H1 (cell line): ENCODE data around the gene TIE1. TPM values are rescaled to one million over a fixed set of nuclear protein-coding genes. Genes with fewer than 3 reads are reported as not detected.

Source experiments
- CTCF ChIA-PET: fragments of 300-600 bp; sonication (Branson Sonifier 250); formaldehyde crosslinking; loops from one replicate; lab custom pipeline; 2021; ENCODE audit not compliant: partially characterized antibody; lab: Charles Lee
- POLR2A ChIA-PET: fragments of 300-600 bp; sonication (Branson Sonifier 250); formaldehyde crosslinking; loops from one replicate; lab custom pipeline; 2021; ENCODE audit warnings: inconsistent platforms; ENCODE audit not compliant: partially characterized antibody; lab: Charles Lee
- DNase-seq, 2 experiments: peaks; one replicate each; pipeline versions ENCODE4 v3.0.0 to v3.0.0-alpha.2; 2010 to 2022; ENCODE audit warnings: low spot score in 2 of 2, low read depth in 1 of 2, mixed read lengths in 1 of 2
- FAIRE-seq: peaks from 2 replicates; lab custom pipeline; 2011; peaks lifted over from hg19 to GRCh38; lab: Jason Lieb, UNC
- H2AFZ ChIP-seq: 2 replicates; pipeline ENCODE4 v1.8.1; 2012; ENCODE audit warnings: low read length, inconsistent platforms
- H2AK5ac ChIP-seq: 2 replicates; pipeline ENCODE4 v1.6.1; 2013; ENCODE audit warnings: low read depth, low read length
- H2BK120ac ChIP-seq: replicated peaks from 2 replicates; pipeline ENCODE3; 2013; ENCODE audit warnings: low read depth, low read length, inconsistent platforms
- H2BK12ac ChIP-seq: 2 replicates; pipeline ENCODE4 v1.6.1; 2013; ENCODE audit warnings: low read depth, low read length
- H2BK15ac ChIP-seq: 2 replicates; pipeline ENCODE4 v1.6.1; 2013; ENCODE audit warnings: low read length
- H2BK20ac ChIP-seq: 2 replicates; pipeline ENCODE4 v1.6.1; 2013; ENCODE audit warnings: low read length
- H2BK5ac ChIP-seq: 2 replicates; pipeline ENCODE4 v1.6.1; 2013; ENCODE audit warnings: low read depth, low read length
- H3K14ac ChIP-seq: 2 replicates; pipeline ENCODE4 v1.6.1; 2013; ENCODE audit warnings: inconsistent platforms; ENCODE audit not compliant: insufficient read length
- H3K18ac ChIP-seq: 2 replicates; pipeline ENCODE4 v1.6.1; 2013; ENCODE audit warnings: low read length; ENCODE audit errors: extremely low read depth
- H3K23ac ChIP-seq: 2 replicates; pipeline ENCODE4 v1.6.1; 2013; ENCODE audit warnings: inconsistent platforms; ENCODE audit not compliant: insufficient read length
- H3K23me2 ChIP-seq: 2 replicates; pipeline ENCODE4 v1.6.1; 2013; ENCODE audit warnings: low read depth, low read length
- H3K27ac ChIP-seq: 2 replicates; pipeline ENCODE4 v1.6.1; 2011; ENCODE audit warnings: low read depth, low read length, inconsistent platforms
- H3K27me3 ChIP-seq, 4 experiments: replicated peaks in 1 of 4; 1 replicate in 1 of 4; 2 replicates in 3 of 4; pipeline versions ENCODE4 v1.6.1 to v1.8.1; 2011 to 2013; ENCODE audit warnings: low read length in 3 of 4, mild to moderate bottlenecking in 3 of 4, inconsistent platforms in 2 of 4, mixed read lengths in 2 of 4, moderate library complexity in 1 of 4; ENCODE audit not compliant: control insufficient read depth in 3 of 4, insufficient read depth in 3 of 4; ENCODE audit errors: extremely low read depth in 1 of 4
- H3K36me3 ChIP-seq, 4 experiments: 2 replicates each; pipeline versions ENCODE4 v1.6.1 to v1.8.1; 2011 to 2013; ENCODE audit warnings: mild to moderate bottlenecking in 4 of 4, low read length in 3 of 4, moderate library complexity in 2 of 4, control low read depth in 1 of 4, inconsistent platforms in 1 of 4; ENCODE audit not compliant: insufficient read depth in 4 of 4, control insufficient read depth in 2 of 4
- H3K4ac ChIP-seq: replicated peaks from 2 replicates; pipeline ENCODE3; 2013; ENCODE audit warnings: low read length, low read depth, mixed read lengths, inconsistent platforms; ENCODE audit not compliant: insufficient read length
- H3K4me1 ChIP-seq, 4 experiments: replicated peaks in 1 of 4; 1 replicate in 1 of 4; 2 replicates in 3 of 4; pipeline versions ENCODE4 v1.6.1 to v1.8.1; 2011 to 2013; ENCODE audit warnings: low read length in 3 of 4, inconsistent platforms in 2 of 4, mixed read lengths in 1 of 4; ENCODE audit not compliant: insufficient read depth in 4 of 4, control insufficient read depth in 3 of 4
- H3K4me2 ChIP-seq, 2 experiments: 2 replicates each; pipeline versions ENCODE4 v1.6.1 to v1.8.1; 2011 to 2013; ENCODE audit warnings: low read depth in 2 of 2, low read length in 2 of 2, control low read depth in 1 of 2, inconsistent platforms in 1 of 2, mild to moderate bottlenecking in 1 of 2; ENCODE audit not compliant: insufficient read depth in 1 of 2
- H3K4me3 ChIP-seq, 4 experiments: fragments of 200-600, 300-600 bp in 1 of 4; sonication (generic), shearing (Covaris generic), sonication (Bioruptor Twin) in 1 of 4; 2 replicates each; pipeline versions ENCODE4 v1.5.1 to v1.8.1; 2011 to 2016; ENCODE audit warnings: low read length in 4 of 4, low read depth in 3 of 4, control low read depth in 2 of 4, inconsistent platforms in 2 of 4, mild to moderate bottlenecking in 2 of 4, mixed read lengths in 1 of 4, moderate library complexity in 1 of 4; ENCODE audit not compliant: insufficient read depth in 2 of 4; ENCODE audit errors: extremely low read depth in 1 of 4
- H3K56ac ChIP-seq: replicated peaks from 2 replicates; pipeline ENCODE3; 2013; ENCODE audit warnings: low read depth, mild to moderate bottlenecking, mixed read lengths, low read length, inconsistent platforms; ENCODE audit not compliant: insufficient read length
- H3K79me1 ChIP-seq: 2 replicates; pipeline ENCODE4 v1.6.1; 2013; ENCODE audit warnings: low read depth, low read length, control low read depth
- H3K79me2 ChIP-seq, 2 experiments: 2 replicates each; pipeline versions ENCODE4 v1.6.1 to v1.8.1; 2012 to 2013; ENCODE audit warnings: low read length in 2 of 2, mild to moderate bottlenecking in 2 of 2, inconsistent platforms in 1 of 2; ENCODE audit not compliant: insufficient read depth in 2 of 2, control insufficient read depth in 1 of 2
- H3K9ac ChIP-seq, 4 experiments: replicated peaks in 1 of 4; 1 replicate in 1 of 4; 2 replicates in 3 of 4; pipeline versions ENCODE4 v1.6.1 to v1.8.1; 2011 to 2013; ENCODE audit warnings: low read depth in 3 of 4, low read length in 3 of 4, control low read depth in 2 of 4, mild to moderate bottlenecking in 2 of 4, moderate library complexity in 2 of 4, inconsistent platforms in 1 of 4; ENCODE audit errors: extremely low read depth in 1 of 4
- H3K9me3 ChIP-seq, 2 experiments: 2 replicates each; pipeline versions ENCODE4 v1.6.1 to v1.8.1; 2012 to 2013; ENCODE audit warnings: mild to moderate bottlenecking in 2 of 2, moderate library complexity in 2 of 2, control low read depth in 1 of 2, inconsistent platforms in 1 of 2, low read depth in 1 of 2, low read length in 1 of 2, mixed read lengths in 1 of 2; ENCODE audit not compliant: insufficient read depth in 2 of 2
- H4K20me1 ChIP-seq, 2 experiments: replicated peaks in 1 of 2; 2 replicates each; pipeline versions ENCODE3 to v1.8.1; 2011 to 2013; ENCODE audit warnings: inconsistent platforms in 2 of 2, low read length in 2 of 2, mild to moderate bottlenecking in 1 of 2; ENCODE audit not compliant: insufficient read depth in 2 of 2, control insufficient read depth in 1 of 2
- H4K5ac ChIP-seq: 2 replicates; pipeline ENCODE4 v1.6.1; 2013; ENCODE audit warnings: low read length, low read depth, mixed read lengths, inconsistent platforms; ENCODE audit not compliant: insufficient read length
- H4K8ac ChIP-seq: 2 replicates; pipeline ENCODE4 v1.8.0; 2013; ENCODE audit warnings: mild to moderate bottlenecking, moderate library complexity, low read length, inconsistent platforms; ENCODE audit not compliant: insufficient read depth; ENCODE audit errors: extremely low read depth
- H4K91ac ChIP-seq: replicated peaks from 2 replicates; pipeline ENCODE3; 2013; ENCODE audit warnings: low read length, mixed read lengths, inconsistent platforms; ENCODE audit not compliant: insufficient read length
- CEBPB ChIP-seq: IDR thresholded peaks from 2 replicates; pipeline ENCODE4 v1.6.1; 2012; ENCODE audit warnings: low read depth, low read length
- EZH2 ChIP-seq: fragments of 200-600 bp; sonication (generic); IDR thresholded peaks from 2 replicates; pipeline ENCODE4 v1.7.1; 2012; ENCODE audit warnings: low read depth, mild to moderate bottlenecking, moderate library complexity, low read length, inconsistent platforms; ENCODE audit not compliant: severe bottlenecking
- HDAC2 ChIP-seq, 2 experiments: fragments of 300-600 bp in 1 of 2; sonication (generic) in 1 of 2; IDR thresholded peaks; 2 replicates each; pipeline ENCODE4 v1.6.1; 2011 to 2012; ENCODE audit warnings: low read depth in 2 of 2, low read length in 2 of 2, mild to moderate bottlenecking in 2 of 2, moderate library complexity in 2 of 2, borderline replicate concordance in 1 of 2, inconsistent platforms in 1 of 2
- RAD21 ChIP-seq, 2 experiments: IDR thresholded peaks in 1 of 2; conservative IDR thresholded peaks in 1 of 2; 2 replicates each; pipeline ENCODE4 v1.6.1; 2011; ENCODE audit warnings: low read depth in 2 of 2, low read length in 2 of 2, improper control_type of control experiment in 1 of 2, inconsistent platforms in 1 of 2, mild to moderate bottlenecking in 1 of 2, moderate library complexity in 1 of 2
- WGBS, 2 experiments: shearing (Covaris generic) in 1 of 2; methylation state at CpG; one replicate each; pipeline versions ENCODE4 v1.1.6 to v1.1.7; 2013 to 2015; ENCODE audit warnings: low lambda C conversion rate in 2 of 2, mixed read lengths in 2 of 2, inconsistent platforms in 1 of 2, low coverage in 1 of 2, missing lambda C conversion rate in 1 of 2; ENCODE audit not compliant: insufficient replicate concordance in 2 of 2, insufficient coverage in 1 of 2, insufficient read length in 1 of 2; ENCODE audit errors: extremely low coverage in 1 of 2, missing lambda C conversion rate in 1 of 2; 5-methylcytosine and 5-hydroxymethylcytosine counted together
- polyA plus RNA-seq, 7 experiments: library from polyadenylated mRNA; depleted of rRNA in 3 of 7; stranded (reverse) in 5 of 7; unstranded in 2 of 7; fragments of >200 nt in 5 of 7; fragments of 200-250 nt in 2 of 7; gene quantifications; 1 replicate in 5 of 7; 2 replicates in 1 of 7; 4 replicates in 1 of 7; pipeline versions ENCODE4 v1.2.1 to v1.2.3, GENCODE V29; 2011 to 2013; ENCODE audit warnings: missing spikeins in 2 of 7, mixed read lengths in 2 of 7
- total RNA-seq: library from RNA; stranded (reverse); fragmentation: NEBNext Ultra II Directional; extraction: Animal tissue kit (Norgen Biotek cat#: 25700); gene quantifications from 2 replicates; pipeline ENCODE4 v1.2.1, GENCODE V29; 2021

TIE1 gene
- total and polyA plus RNA-seq, 2 of the 8 experiments (the other 6 are each of a cell fraction or from before 2014, with no cell fraction given) = 0.74 to 2.2 TPM

DNA sequence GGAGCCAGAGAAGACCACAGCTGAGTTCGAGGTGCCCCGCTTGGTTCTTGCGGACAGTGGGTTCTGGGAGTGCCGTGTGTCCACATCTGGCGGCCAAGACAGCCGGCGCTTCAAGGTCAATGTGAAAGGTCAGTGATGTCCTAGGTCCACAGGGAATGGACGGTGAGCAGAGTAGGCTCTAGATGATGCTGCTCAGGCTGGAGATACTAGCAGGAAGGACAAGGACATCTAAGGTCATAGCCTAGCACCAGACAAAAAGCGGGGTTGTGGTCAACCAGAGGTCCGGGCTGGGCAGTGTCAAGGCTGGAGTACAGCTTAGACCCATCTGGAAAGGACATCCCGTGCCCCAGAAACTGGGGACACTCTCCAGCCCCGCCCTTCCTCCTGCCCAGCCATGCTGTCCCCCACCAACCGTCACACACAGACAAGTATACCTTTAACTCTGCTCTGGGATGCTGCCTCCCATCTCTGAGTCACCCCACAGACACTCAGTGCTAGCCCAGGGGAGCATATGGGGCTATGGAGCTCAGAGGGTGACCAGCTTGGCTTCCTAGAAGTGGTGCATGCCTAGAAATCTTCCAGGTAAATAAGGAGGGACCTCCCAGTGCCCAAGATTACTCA lies 8.7 kb downstream of the TIE1 start:
- no peak overlapping the region for H3K56ac ChIP-seq
- H3K27me3 ChIP-seq = no peaks in the 10 kb centered on the region; a peak in 1 of 7 replicates
- TF ChIP-seq CEBPB (no peak), EZH2 (no peak), HDAC2 (IDR thresholded peaks at IDR 0.05; ENCODE audit: borderline replicate concordance in 1 of 2, low read depth in 2 of 2, low read length in 2 of 2) (no peak), RAD21 (IDR thresholded peaks at IDR 0.05 in 1 of 2, conservative IDR thresholded peaks at IDR 0.05 in 1 of 2; ENCODE audit: low read depth in 2 of 2, low read length in 2 of 2) (no peak)

More for the DNA sequence above, 8.7 kb downstream of the TIE1 start:
- Histone ChIP-seq H2AK5ac (no peak overlapping the region), H3K18ac (no peak overlapping the region), H2BK15ac (no peak overlapping the region), H3K4me3 (no peak overlapping the region), H4K20me1 (no peaks in the 10 kb centered on the region), H3K79me2 (no peaks in the 10 kb centered on the region), H3K36me3 (no peaks in the 10 kb centered on the region), H2BK12ac (no peak overlapping the region), H3K4me2 (no peak overlapping the region), H2BK120ac (no peak overlapping the region), H2BK20ac (no peak overlapping the region), H3K23me2 (no peaks in the 10 kb centered on the region), H3K27ac (no peak overlapping the region), H3K4ac (no peak overlapping the region), H4K5ac (no peak overlapping the region), H4K91ac (no peak overlapping the region), H3K14ac (no peak overlapping the region), H4K8ac (no peak overlapping the region; the same call in 1 of the 2 replicates), H3K9ac (no peak overlapping the region), H3K9me3 (no peaks in the 10 kb centered on the region), H2BK5ac (no peak overlapping the region), H3K4me1 (no peaks in the 10 kb centered on the region), H3K23ac (no peak overlapping the region), H3K79me1 (no peaks in the 10 kb centered on the region), H2AFZ (no peak overlapping the region)
- ChIA-PET POLR2A (interaction anchor here (0.6 to 1.2 kb wide), 3 partner anchors 16 to 332 kb away, joined by 3 to 7 read pairs (median 3); no protein-coding TSS in a partner anchor), CTCF (interaction anchor here (0.7 to 2.5 kb wide), 4 partner anchors 11 to 1095 kb away, joined by 3 to 8 read pairs (median 4); no protein-coding TSS in a partner anchor)
- FAIRE-seq = no peak
- DNase-seq = no peak
- 92% methylated on average over 13 of the region's 13 CpGs; no CpG with 5 or more reads in 1 of the 2 experiments for WGBS, 2 experiments
